AG09309 (cell line): Measurements from ENCODE around the gene NSMCE1.
"Not testable (repeated sequence)": the region's sequence is repeated elsewhere in the genome, so short reads cannot be mapped to it uniquely, and the experiment has no call there.

Experiments used
- DNase-seq: peaks from one replicate; pipeline ENCODE4 v3.0.0-alpha.2; 2010; ENCODE audit warnings: low read depth
- H3K4me3 ChIP-seq: 2 replicates; pipeline ENCODE4 v1.5.1; 2011; ENCODE audit warnings: mild to moderate bottlenecking, low read depth, low read length, moderate library complexity; ENCODE audit not compliant: control insufficient read depth
- TF ChIP-seq, protein P1 (sequence below): IDR thresholded peaks from 2 replicates; pipeline ENCODE4 v1.5.1; 2011; ENCODE audit warnings: mild to moderate bottlenecking, low read depth, low read length, inconsistent platforms; ENCODE audit not compliant: insufficient read depth, control insufficient read depth; ENCODE audit errors: missing control alignments

NSMCE1 gene

DNA sequence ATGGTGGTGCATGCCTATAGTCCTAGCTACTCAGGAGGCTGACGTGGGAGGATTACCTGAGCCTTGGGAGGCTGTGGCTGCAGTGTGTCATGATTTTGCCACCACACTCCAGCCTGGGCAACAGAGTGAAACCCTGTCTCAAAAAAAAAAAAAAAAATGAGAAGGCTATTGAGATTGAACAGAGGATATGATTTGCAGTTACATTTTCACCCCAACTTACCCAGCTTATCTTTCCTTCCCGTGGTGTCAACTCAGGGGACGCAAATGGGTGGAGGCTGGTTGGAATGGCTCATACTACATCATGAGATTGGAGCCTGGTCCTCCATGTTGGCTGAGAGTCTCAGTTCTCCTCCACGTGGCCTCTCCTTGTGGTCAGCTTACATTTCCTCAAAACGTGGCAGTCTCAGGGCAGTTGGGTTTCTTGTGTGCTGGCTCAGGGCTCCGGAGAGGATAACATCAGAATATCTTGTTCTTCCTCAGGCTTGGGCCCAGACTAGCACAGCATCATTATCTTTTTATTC lies 17.2 kb upstream of the NSMCE1 start:
- no peak for DNase-seq
- no peak overlapping the region for H3K4me3 ChIP-seq
- TF ChIP-seq, protein P1, sequence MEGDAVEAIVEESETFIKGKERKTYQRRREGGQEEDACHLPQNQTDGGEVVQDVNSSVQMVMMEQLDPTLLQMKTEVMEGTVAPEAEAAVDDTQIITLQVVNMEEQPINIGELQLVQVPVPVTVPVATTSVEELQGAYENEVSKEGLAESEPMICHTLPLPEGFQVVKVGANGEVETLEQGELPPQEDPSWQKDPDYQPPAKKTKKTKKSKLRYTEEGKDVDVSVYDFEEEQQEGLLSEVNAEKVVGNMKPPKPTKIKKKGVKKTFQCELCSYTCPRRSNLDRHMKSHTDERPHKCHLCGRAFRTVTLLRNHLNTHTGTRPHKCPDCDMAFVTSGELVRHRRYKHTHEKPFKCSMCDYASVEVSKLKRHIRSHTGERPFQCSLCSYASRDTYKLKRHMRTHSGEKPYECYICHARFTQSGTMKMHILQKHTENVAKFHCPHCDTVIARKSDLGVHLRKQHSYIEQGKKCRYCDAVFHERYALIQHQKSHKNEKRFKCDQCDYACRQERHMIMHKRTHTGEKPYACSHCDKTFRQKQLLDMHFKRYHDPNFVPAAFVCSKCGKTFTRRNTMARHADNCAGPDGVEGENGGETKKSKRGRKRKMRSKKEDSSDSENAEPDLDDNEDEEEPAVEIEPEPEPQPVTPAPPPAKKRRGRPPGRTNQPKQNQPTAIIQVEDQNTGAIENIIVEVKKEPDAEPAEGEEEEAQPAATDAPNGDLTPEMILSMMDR: no peak

DNA sequence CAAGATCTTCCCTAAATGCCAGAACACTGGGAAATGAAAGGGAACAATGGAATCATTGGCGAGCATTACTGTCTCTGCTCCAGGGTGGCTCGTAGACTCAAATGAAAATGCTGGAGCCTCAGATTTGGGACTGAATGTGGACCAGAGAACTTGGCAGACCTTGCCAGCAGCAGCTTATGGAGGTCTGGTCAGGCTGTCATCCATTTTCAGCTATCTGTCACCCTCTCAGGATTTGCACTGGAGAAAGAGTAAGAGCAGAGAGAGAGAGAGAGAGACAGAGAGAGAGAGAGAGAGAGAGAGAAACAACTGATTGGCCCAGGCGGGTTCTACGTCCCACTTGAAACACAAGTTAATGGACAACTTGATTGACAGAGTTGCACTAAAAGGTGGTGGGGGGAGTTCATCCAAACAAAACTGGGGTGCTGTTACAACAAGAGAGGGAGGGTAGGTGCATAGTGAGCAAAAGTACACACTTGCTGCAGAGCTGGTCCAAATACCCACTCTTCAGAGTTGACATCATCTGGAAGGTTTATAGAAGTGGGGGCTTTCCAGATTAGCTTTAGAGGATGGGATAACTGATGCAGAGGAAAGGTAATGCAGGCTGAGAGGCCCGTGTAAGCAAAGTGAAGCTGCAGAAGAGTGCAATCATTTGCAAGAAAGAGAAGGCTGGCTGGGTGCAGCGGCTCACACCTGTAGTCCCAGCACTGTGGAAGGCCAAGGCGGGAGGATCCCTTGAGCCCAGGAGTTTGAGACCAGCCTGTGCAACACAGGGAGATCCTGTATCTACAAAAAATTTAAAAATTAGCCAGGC lies 16.5 kb upstream of the NSMCE1 start:
- no peak for DNase-seq
- H3K4me3 ChIP-seq: no peak overlapping the region
- TF ChIP-seq, protein P1: no peak

DNA sequence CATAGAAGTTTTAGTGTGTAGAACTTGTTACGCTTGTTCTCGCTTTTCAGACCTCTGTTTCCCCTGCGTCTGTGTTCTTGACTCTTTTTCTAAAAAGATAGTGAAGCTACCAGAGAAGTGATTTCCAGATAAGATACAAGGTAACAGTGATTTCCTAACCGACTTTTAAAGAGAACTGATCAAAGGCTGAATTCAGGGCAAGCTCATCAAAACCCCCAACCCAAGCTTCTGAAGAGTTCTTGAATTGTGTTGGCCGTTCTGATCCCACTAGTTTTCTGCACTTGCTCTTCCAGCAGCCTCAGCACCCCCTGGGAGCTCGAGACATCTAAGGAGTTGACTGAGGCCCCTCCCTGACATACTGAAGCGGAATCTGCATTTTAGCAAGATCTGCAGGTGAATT lies 12.7 kb upstream of the NSMCE1 start:
- TF ChIP-seq, protein P1: no peak
- no peak overlapping the region for H3K4me3 ChIP-seq
- no peak for DNase-seq

DNA sequence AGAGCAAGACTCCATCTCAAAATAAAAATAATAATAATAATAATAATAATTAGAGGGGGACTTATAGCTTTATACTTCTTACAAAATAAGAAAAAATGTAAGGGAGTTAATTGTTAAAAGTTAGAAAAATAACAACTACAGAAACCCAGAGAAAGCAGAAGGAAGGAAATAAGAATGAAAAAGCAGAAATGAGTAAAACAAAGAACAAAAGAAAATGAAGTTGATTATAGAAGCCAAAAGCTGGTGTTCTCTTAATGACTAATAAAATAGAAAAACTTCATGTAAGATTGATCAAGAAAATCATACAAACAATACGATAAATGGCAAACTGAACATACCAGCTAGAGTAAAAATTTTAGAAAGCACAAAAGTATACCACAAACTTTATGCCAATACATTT lies 6.8 kb upstream of the NSMCE1 start:
- TF ChIP-seq, protein P1: no peak
- no peak overlapping the region for H3K4me3 ChIP-seq
- DNase-seq: no peak

DNA sequence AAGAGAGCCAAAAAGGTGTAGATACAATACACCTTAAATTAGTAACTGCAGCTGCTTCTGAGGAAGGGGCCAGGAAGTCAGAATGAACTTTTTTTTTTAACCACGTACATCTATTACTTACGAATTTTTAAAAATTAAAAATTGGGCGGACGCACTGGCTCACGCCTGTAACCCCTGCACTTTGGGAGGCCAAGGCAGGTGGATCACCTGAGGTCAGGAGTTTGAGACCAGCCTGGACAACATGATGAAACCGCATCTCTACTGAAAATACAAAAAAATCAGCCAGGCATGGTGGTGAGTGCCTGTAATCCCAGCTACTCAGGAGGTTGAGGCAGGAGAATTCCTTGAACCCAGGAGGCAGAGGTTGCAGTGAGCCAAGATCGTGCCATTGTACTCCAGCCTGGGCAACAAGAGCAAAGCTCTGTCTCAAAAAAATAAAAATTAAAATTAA lies 5.9 kb upstream of the NSMCE1 start:
- not testable (repeated sequence) for DNase-seq, H3K4me3 ChIP-seq

DNA sequence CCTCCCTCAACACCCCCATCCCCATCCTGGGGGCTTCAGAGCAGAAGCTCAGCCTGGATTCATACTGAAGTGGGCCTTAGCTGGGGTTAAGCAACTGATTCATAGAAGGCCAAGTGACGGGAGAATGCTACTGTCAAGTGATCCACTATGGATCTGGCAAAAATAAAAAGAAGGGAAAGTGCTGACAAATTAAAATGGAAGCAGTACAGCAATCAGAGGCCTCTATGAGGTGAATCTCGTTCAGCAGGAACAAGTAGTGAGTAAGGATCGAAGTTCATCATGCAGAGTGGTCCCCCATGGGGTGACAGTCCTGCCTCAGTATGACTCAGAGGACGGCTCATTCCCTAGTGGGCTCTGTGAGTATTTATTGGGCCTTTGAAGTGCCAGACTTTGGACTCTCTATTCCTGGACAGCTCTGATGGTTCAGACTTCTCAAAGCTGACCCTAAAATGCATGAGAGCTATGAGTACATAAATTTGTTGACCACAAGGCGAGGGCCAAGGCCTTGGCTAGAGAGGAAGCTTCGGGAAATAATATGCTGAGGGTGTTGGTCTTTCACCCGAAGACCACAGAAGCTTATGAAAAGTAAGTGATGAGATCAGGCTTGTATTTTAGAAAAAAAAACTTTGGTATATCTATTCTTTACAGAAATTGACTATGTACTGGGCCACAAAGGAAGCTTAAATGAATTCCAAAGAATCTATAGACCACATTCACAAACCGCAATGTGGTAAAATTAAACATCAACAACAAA lies 5.3 kb upstream of the NSMCE1 start:
- TF ChIP-seq, protein P1: peak; percentile 3
- DNase-seq: no peak
- H3K4me3 ChIP-seq: no peak overlapping the region

DNA sequence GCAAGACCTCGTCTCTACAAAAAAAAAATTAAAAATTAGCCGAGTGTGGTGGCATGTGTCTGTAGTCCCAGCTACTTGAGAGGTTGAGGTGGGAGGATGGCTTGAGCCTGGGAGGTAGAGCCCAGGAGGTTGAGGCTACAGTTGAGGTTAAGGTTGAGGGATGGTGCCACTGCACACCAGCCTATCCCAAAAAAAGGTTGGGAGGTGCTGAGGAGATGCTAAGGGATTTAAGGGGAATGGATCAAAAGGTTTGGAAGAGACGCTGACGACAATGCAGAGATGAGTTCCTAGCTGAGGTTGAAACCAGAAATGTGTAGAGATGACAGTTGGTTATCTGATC lies 4.7 kb upstream of the NSMCE1 start:
- TF ChIP-seq, protein P1: no peak
- no peak for DNase-seq
- H3K4me3 ChIP-seq: no peak overlapping the region

DNA sequence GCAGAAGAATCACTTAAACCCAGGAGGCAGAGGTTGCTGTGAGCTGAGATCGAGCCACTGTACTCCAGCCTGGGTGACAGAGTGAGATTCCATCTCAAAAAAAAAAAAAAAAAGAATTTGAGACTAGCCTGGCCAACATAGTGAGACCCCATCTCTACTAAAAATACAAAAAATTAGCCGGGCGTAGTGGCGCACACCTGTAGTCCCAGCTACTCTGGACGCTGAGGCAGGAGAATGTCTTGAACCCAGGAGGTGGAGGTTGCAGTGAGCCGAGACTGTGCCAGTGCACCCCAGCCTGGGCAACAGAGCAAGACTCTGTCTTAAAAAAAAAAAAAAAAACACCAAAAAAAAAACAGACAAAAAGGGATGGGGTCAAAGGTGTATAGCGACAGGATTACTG lies 4.1 kb upstream of the NSMCE1 start:
- not testable (repeated sequence) for DNase-seq, H3K4me3 ChIP-seq
